ENCODE results near the gene TNFRSF8.

DNA sequence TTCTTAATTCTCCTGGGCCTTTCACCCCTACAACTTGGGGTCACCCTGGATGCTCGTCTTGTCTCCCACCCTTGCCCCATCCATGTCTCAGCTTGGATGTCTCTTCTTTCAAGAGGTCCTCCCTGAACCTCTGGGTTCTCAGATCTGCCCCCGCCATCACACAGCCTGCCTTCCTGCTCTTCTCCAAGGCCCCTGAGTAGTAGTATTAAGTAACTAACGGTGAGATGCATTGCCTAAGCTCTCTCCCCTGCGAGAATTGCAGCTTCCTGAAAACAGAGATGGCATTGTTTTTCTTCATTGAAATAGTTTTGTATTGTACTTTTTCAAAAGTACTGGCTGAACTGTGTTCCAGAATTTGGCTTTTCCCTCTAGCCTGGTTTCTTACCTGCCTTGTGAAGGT is 27.8 kb upstream of the TNFRSF8 start:
- TF ChIP-seq, protein P1, sequence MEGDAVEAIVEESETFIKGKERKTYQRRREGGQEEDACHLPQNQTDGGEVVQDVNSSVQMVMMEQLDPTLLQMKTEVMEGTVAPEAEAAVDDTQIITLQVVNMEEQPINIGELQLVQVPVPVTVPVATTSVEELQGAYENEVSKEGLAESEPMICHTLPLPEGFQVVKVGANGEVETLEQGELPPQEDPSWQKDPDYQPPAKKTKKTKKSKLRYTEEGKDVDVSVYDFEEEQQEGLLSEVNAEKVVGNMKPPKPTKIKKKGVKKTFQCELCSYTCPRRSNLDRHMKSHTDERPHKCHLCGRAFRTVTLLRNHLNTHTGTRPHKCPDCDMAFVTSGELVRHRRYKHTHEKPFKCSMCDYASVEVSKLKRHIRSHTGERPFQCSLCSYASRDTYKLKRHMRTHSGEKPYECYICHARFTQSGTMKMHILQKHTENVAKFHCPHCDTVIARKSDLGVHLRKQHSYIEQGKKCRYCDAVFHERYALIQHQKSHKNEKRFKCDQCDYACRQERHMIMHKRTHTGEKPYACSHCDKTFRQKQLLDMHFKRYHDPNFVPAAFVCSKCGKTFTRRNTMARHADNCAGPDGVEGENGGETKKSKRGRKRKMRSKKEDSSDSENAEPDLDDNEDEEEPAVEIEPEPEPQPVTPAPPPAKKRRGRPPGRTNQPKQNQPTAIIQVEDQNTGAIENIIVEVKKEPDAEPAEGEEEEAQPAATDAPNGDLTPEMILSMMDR (IDR thresholded peaks at IDR 0.05; ENCODE audit: low read depth, low read length, poor library complexity, severe bottlenecking) = no peak
- no peak for TF ChIP-seq EZH2phosphoT487 (IDR thresholded peaks at IDR 0.05; ENCODE audit: borderline replicate concordance, low read length)
